ENCODE data around the gene ZC3H4.
A peak's percentile ranks its signal among the peaks of the same experiment; 100 is the strongest.

Gene ZC3H4

DNA sequence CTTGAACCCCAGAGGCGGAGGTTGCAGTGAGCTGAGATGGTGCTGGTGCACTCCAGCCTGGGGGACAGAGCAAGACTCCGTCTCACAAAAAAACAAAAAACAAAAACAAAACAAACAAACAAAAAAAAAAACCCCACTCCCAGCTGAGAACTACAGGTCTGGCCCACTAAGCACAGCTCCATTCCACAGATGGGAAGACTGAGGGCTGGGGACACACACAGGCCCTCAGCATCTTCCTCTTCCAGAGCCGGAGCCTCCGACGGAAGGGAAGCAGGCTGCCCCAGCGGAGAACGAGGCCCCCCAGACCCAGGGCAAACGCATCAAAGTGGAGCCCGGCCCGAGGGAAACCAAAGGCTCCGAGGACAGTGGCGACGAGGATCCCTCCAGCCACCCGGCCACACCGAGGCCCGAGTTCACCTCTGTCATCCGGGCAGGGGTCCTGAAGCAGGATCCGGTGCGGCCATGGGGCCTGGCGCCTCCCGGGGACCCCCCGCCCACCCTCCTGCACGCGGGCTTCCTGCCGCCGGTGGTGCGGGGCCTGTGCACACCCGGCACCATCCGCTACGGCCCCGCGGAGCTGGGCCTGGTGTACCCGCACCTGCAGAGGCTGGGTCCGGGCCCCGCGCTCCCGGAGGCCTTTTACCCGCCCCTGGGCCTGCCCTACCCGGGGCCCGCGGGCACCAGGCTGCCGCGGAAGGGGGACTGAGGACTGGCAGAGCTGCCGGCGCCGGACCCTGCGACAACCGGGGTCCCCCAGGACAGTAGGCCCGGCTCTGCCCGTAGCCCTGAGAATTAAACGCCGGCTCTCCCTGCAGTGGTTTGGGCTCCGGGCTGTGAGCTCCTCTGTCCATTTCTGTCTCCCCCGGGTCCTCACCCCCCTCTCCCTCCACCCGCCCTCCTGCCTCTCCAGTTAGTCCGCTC is 68.4 kb downstream of the ZC3H4 start:
- no peak for DNase-seq

DNA sequence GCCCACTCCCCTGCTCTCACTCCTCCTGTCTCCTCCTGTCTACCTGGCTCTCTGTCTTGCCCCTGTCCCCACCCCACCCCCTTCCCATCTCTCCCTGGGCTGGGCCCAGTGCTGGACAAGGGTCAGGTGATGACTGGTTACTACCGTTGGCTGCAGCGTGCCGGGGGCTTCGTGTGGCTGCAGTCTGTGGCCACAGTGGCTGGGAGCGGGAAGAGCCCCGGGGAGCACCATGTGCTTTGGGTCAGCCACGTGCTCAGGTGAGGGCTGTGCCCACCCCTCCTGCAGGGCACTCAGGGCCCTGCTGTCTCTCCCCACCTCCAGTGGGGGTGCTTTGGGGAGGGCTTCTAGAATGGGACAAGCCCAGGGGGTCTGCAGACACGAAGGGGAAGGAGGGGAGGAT is 72.7 kb downstream of the ZC3H4 start:
- no peak for DNase-seq

DNA sequence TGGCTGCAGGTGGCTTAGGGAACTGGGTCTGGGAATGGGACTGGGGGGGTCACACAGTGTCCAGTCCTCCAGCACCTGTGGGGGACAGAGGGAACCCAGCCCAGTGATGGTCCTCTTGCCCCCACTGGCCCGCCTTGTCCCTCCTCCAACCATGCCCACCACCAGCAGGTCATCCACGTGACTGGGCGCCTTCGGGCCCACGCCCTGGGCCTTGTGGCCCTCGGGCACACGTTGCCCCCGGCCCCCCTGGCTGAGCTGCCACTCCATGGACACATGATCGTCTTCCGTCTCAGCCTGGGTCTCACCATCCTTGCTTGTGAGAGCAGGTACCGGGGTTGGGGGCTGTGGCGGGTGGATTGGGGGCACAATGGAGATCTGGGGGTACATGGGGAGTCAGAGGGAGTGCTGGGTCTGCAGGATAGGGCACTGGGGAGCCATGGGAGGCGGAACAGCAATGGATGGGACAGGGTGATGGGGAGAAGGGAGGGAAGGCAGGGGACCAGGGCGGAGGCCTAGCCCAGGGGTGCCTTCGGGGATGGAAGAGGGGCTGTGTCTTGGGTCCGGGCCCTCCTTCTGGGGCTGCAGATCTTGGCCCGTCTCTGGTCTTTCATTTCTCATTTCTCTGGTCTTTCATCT is 74.2 kb downstream of the ZC3H4 start:
- DNase-seq = no peak

GRCh38 chr19:47037766-47038165 is 75.8 kb downstream of the ZC3H4 start:
- no peak for DNase-seq

- DNase-seq = no peak
These were observed 77.4 kb downstream of the ZC3H4 start for GRCh38 chr19:47036097-47036651.

GRCh38 chr19:47035127-47036096 is 78.2 kb downstream of the ZC3H4 start:
- DNase-seq = peak; percentile 86

DNA sequence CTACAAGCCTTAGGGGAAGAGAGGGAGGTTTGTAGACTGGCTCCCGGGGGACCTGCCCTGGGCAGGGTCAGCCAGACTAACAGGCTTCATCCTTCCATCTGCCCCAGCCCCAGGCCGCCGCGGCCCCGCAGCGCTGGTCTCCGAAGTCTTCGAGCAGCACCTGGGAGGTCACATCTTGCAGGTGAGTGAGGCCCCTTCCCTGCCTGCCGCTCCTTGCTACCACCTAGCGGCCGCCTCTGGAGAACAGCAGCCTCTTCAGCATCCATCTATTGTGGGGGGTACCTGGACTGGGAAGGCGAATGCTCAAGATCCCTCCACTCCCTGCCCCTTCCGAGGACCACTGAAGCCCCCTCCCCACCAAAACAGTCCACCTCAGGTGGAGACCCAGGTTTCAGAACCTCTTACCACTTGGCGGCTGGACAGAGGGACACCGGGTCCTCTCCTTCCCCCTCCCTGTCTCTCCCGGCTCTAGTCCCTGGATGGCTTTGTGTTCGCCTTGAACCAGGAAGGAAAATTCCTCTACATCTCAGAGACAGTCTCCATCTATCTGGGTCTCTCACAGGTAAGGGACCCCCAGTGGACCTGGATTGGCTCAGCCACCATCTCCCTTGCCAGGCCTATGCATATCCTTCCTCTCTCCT is 81.3 kb downstream of the ZC3H4 start:
- peak; percentile 65 for DNase-seq

DNA sequence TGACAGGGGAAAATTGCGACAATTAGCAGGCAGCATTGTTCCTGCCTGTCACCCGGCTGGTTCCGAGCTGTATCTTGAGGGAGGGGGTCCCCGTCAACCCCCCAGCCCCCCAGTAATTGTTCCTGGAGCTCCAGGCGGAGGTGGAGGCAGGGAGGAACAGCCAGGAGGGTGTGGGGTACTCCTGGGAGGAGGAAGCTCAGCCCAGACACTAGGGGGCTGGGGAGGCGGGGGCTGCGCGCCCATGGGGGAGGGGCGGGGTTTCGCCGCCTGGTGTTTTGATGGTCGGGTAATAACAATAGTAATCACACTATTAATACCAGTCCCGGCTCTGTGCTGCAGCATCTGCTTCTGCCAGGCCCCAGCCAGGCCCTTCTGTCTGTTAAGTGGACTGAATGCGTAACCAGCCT is 85.4 kb downstream of the ZC3H4 start:
- no peak for DNase-seq

DNA sequence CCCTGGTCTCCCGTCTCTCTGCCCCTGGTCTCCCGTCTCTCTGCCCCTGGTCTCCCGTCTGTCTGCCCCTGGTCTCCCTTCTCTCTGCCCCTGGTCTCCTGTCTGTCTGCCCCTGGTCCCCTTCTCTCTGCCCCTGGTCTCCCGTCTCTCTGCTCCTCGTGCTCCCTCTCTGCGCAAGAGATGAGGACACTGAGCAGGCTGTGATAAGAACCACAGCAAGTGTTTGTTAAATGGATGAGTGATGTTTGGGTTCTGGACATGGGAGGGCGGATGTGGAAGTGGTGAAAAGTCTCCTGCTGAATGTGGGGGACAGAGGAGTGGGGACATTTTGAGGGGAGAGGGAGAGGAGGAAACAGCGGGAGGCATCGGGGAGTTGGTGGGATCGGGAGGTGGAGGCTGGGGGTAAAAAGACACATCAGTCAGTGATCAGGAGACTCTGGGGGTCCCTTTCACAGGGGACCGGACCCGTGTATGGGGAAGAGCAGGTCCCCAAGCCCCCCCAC is 85.9 kb downstream of the ZC3H4 start:
- no peak for DNase-seq

- DNase-seq = no peak
These were observed 86.7 kb downstream of the ZC3H4 start for GRCh38 chr19:47026889-47027288.

- no peak for DNase-seq
These were observed 87.4 kb downstream of the ZC3H4 start for GRCh38 chr19:47026156-47026555.

GRCh38 chr19:47024502-47024901 is 89.1 kb downstream of the ZC3H4 start:
- no peak for DNase-seq

- no peak for DNase-seq
These were observed 90.2 kb downstream of the ZC3H4 start for GRCh38 chr19:47023448-47023794.

- no peak for DNase-seq
These were observed 90.8 kb downstream of the ZC3H4 start for GRCh38 chr19:47022541-47023447.

- no peak for DNase-seq
These were observed 91.4 kb downstream of the ZC3H4 start for GRCh38 chr19:47022140-47022536.

GRCh38 chr19:47021536-47022139 is 91.9 kb downstream of the ZC3H4 start:
- DNase-seq = no peak

DNA sequence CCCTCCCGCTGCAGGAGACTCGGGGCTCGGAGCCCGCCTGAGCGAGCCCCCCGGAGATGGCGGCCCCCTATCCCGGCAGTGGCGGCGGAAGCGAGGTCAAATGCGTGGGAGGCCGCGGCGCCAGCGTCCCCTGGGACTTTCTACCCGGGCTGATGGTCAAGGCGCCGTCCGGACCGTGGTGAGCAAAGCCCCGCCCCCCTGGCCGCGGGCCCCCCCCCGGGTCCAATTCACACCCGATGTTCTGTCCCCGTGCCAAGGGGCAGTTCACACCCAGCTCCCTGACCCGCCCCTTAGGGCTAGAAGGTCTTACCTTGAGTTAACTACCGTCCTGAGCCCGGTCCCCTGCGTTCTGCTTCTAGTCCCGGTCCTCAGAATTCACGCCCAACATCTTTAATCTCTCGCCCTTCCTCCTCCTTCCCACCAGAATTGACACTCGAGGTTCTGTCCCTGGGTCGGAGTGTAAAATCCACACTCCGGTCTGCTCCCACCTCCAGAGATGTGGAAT is 92.5 kb downstream of the ZC3H4 start:
- no peak for DNase-seq

DNA sequence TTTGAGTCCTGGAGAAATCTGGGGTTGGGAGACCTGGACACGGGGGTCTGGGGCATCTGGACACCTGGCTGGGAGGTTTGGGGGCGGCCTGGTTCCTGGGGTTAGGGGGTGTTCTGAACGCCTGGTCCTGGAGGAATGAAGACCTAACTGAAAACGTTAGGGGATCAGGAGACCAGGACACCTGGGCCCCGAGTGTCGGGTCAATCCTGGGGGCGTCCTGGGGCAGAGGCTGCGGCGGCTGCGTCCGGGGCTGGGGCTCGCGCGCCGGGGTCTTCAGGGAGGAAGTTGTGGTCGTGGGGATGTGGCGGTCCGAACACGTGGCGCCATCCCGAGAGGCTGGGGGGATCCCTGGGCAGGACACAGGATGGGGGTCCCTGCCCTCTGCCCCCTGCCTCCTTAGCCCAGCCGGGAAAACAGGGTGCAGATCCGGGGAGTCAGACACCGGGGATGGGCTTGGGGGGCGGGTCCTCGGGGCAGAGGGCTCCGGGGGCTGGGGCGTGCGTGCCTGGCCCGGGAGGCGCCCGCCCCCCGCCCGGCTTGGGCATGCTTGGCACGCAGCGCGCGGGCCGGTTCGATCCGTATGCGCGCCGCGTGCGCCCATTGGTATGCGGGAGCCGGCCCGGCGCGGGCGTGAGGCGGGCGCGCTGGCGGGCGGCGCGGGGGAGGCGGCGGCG is 93.3 kb downstream of the ZC3H4 start:
- no peak for DNase-seq

GRCh38 chr19:47019431-47020041 is 94.0 kb downstream of the ZC3H4 start, which contains the start of gene NPAS1:
Gene NPAS1, plus strand, starts transcription at chr19:47019837. Its CDS starts 1,211 bp downstream, at chr19:47021048.
- no peak for DNase-seq

All from NCI-H2107 (cell line).